PC-9 (cell line): ENCODE data around the gene ZNF655. TPM values are rescaled to one million over a fixed set of nuclear protein-coding genes. Genes with fewer than 3 reads are reported as not detected.

ENCODE experiments used
- BruUV-seq: library from RNA; stranded (reverse); fragments of 400-500 nt; replicated peaks from 2 replicates; lab custom pipeline; 2021; lab: Mats Ljungman, UMichigan
- CTCF ChIA-PET: fragments of 300-600 bp; sonication (Branson Sonifier 250); formaldehyde crosslinking; loops from one replicate; lab custom pipeline; 2022; ENCODE audit warnings: antibody characterized with exemption; lab: Charles Lee
- POLR2A ChIA-PET: fragments of 300-600 bp; sonication (Branson Sonifier 250); formaldehyde crosslinking; loops from one replicate; lab custom pipeline; 2022; ENCODE audit warnings: antibody characterized with exemption; ENCODE audit not compliant: unreplicated experiment; lab: Charles Lee
- DNase-seq, 2 experiments: peaks; one replicate each; pipeline versions ENCODE4 v3.0.0 to v3.0.0-alpha.2; 2015 to 2022; ENCODE audit warnings: mixed read lengths in 1 of 2
- H2AFZ ChIP-seq: fragments of 200-600 bp; sonication (generic); 2 replicates; pipeline ENCODE4 v1.8.1; 2017; ENCODE audit warnings: antibody characterized with exemption
- H3F3A ChIP-seq: fragments of 200-600 bp; sonication (generic); 2 replicates; pipeline ENCODE4 v1.8.1; 2017; ENCODE audit warnings: antibody characterized with exemption, mild to moderate bottlenecking, low read depth; ENCODE audit not compliant: insufficient read depth
- H3K27ac ChIP-seq: fragments of 200-600 bp; sonication (generic); 2 replicates; pipeline ENCODE4 v1.6.1; 2016; ENCODE audit warnings: mixed run types
- H3K27me3 ChIP-seq: fragments of 200-600 bp; sonication (generic); 2 replicates; pipeline ENCODE4 v1.6.1; 2016; ENCODE audit warnings: low read depth, mixed run types; ENCODE audit not compliant: insufficient read depth
- H3K36me3 ChIP-seq: fragments of 200-600 bp; sonication (generic); 2 replicates; pipeline ENCODE4 v1.6.1; 2016; ENCODE audit warnings: low read depth, mixed run types
- H3K4me1 ChIP-seq: fragments of 200-600 bp; sonication (generic); replicated peaks from 2 replicates; pipeline ENCODE4 v1.6.1; 2016; ENCODE audit warnings: mixed run types; ENCODE audit not compliant: insufficient read depth
- H3K4me2 ChIP-seq: fragments of 200-600 bp; sonication (generic); 2 replicates; pipeline ENCODE4 v1.6.1; 2017; ENCODE audit warnings: mixed run types
- H3K4me3 ChIP-seq: fragments of 200-600 bp; sonication (generic); 2 replicates; pipeline ENCODE4 v1.6.1; 2016; ENCODE audit warnings: mixed run types
- H3K79me2 ChIP-seq: fragments of 200-600 bp; sonication (generic); 2 replicates; pipeline ENCODE4 v1.6.1; 2017; ENCODE audit warnings: low read depth, mixed run types
- H3K9me2 ChIP-seq: fragments of 200-600 bp; sonication (generic); 2 replicates; pipeline ENCODE4 v1.8.1; 2017; ENCODE audit warnings: mild to moderate bottlenecking; ENCODE audit not compliant: insufficient read depth
- H3K9me3 ChIP-seq: fragments of 200-600 bp; sonication (generic); 2 replicates; pipeline ENCODE4 v1.8.1; 2016; ENCODE audit warnings: low read depth; ENCODE audit not compliant: insufficient read depth
- H4K20me1 ChIP-seq: fragments of 200-600 bp; sonication (generic); 2 replicates; pipeline ENCODE4 v1.8.1; 2017; ENCODE audit not compliant: insufficient read depth
- EZH2 ChIP-seq: fragments of 200-600 bp; sonication (generic); IDR thresholded peaks from 2 replicates; pipeline ENCODE4 v1.8.0; 2017; ENCODE audit warnings: antibody characterized with exemption, low read depth
- intact Hi-C: fragments of 100-400 bp; cut with micrococcal nuclease; formaldehyde crosslinking; loops from one replicate; pipeline ENCODE4 v1.10.0; 2022; ENCODE audit not compliant: unreplicated experiment
- total RNA-seq: library from RNA; stranded (reverse); gene quantifications from 2 replicates; pipeline ENCODE4 v1.2.3, GENCODE V29; 2021
- TF ChIP-seq, protein P1 (sequence below): fragments of 200-600 bp; sonication (generic); conservative IDR thresholded peaks from 2 replicates; pipeline ENCODE4 v1.6.1; 2017; ENCODE audit warnings: mixed run types, antibody characterized with exemption, mild to moderate bottlenecking, moderate library complexity

The ZNF655 gene
- total RNA-seq, 1 experiment from 2014 or later, result 83.0 TPM

- Histone ChIP-seq H3K4me3 (no peak within 1 kb of the TSS), H4K20me1 (no peaks in the 10 kb centered on the region), H3K4me1 (no peaks in the 10 kb centered on the region), H3K79me2 (no peaks in the 10 kb centered on the region), H3K36me3 (no peaks in the 10 kb centered on the region), H3K27ac (no peak within 1 kb of the TSS), H3F3A (no peaks in the 10 kb centered on the region), H3K4me2 (no peak within 1 kb of the TSS), H2AFZ (no peak within 1 kb of the TSS), H3K9me3 (no peaks in the 10 kb centered on the region), H3K27me3 (0 out of 2 replicates have a peak, but pooled peaks cover 6% of the 10 kb centered on the region), H3K9me2 (no peaks in the 10 kb centered on the region)
- ChIA-PET POLR2A (no interaction called here), CTCF (no interaction called here)
- intact Hi-C loops, result no loop called here
- no peak for TF ChIP-seq EZH2
- TF ChIP-seq, protein P1, sequence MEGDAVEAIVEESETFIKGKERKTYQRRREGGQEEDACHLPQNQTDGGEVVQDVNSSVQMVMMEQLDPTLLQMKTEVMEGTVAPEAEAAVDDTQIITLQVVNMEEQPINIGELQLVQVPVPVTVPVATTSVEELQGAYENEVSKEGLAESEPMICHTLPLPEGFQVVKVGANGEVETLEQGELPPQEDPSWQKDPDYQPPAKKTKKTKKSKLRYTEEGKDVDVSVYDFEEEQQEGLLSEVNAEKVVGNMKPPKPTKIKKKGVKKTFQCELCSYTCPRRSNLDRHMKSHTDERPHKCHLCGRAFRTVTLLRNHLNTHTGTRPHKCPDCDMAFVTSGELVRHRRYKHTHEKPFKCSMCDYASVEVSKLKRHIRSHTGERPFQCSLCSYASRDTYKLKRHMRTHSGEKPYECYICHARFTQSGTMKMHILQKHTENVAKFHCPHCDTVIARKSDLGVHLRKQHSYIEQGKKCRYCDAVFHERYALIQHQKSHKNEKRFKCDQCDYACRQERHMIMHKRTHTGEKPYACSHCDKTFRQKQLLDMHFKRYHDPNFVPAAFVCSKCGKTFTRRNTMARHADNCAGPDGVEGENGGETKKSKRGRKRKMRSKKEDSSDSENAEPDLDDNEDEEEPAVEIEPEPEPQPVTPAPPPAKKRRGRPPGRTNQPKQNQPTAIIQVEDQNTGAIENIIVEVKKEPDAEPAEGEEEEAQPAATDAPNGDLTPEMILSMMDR, result no peak
- no TSS peak for BruUV-seq
- no peak for DNase-seq
These were observed 39.5 kb downstream of the ZNF655 start, which contains the start of gene TMEM225B for GRCh38 chr7:99597762-99598501. TSS of gene TMEM225B (plus strand) at chr7:99598267. CDS start at chr7:99604389, 6,122 bp downstream.

DNA sequence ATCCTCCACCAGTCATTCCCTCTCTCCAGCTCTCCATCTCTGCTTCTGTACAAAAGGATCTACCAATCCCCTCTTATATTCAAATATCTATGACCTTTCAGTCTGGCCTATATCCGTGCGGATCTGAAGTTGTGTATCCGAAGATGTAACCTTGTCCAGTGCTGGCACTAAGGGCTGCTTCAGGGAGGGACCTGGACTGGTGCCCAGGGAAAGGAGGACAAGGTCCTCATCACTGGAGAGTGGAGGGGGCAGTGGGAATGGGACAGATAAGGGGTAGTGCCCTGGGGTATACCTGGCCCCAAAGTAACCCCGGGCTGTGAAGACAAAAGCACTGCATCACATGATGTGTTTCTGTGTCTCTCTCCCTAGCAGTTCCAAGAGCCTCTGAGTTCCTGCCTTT, 41.4 kb downstream of the ZNF655 start:
- Histone ChIP-seq H3K27me3 (no peaks in the 10 kb centered on the region), H3K9me2 (no peaks in the 10 kb centered on the region), H4K20me1 (no peaks in the 10 kb centered on the region), H3K4me1 (no peaks in the 10 kb centered on the region), H2AFZ (no peak overlapping the region), H3K36me3 (no peaks in the 10 kb centered on the region), H3K9me3 (no peaks in the 10 kb centered on the region), H3K79me2 (no peaks in the 10 kb centered on the region), H3K4me2 (no peak overlapping the region), H3K27ac (no peak overlapping the region), H3K4me3 (no peak overlapping the region), H3F3A (no peaks in the 10 kb centered on the region)
- POLR2A ChIA-PET, result no interaction called here
- intact Hi-C loops, result no loop called here
- CTCF ChIA-PET, result no interaction called here
- no peak for DNase-seq
- no TSS peak for BruUV-seq
- TF ChIP-seq, protein P1, result no peak
- TF ChIP-seq EZH2, result no peak

DNA sequence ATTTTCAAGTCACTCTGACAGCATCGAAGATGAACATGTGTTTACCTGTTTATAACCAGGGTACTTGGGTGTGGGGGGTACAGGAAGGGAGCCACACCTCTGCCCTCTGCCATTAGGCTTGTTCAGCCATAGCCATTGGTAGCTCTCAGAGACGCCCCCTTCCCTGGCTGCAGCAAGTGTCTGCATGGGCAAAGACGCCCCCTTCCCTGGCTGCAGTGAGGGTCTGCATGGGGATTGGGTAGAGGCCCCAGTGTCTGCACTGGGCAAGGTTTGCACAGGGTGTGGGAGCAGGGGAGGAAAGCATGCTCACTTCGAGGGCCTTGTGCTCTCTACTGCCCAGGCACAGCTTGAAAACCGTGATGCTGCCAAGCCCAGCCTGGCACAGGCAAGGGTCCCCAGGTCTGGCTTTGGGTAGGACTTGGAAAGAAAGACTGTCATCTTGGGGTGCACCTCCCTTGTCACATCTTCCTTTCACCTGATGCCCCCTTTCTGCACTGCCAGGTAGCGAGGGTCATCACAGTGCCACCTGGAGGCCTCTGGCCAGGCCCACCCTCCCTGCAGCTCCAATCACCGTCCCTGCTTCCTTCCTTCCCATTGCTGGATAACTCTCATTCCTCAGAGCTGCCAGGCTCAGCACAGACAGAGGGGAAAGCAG, 43.3 kb downstream of the ZNF655 start:
- CTCF ChIA-PET, result no interaction called here

More for the DNA sequence above, 43.3 kb downstream of the ZNF655 start:
- H3K79me2 ChIP-seq, result no peaks in the 10 kb centered on the region
- no peaks in the 10 kb centered on the region for H3K9me3 ChIP-seq
- TF ChIP-seq, protein P1, result no peak
- TF ChIP-seq EZH2, result no peak
- H3K36me3 ChIP-seq, result no peaks in the 10 kb centered on the region
- no peak overlapping the region for H3K4me2 ChIP-seq
- no peaks in the 10 kb centered on the region for H3K4me1 ChIP-seq
- no peaks in the 10 kb centered on the region for H3K9me2 ChIP-seq
- H3K4me3 ChIP-seq, result no peak overlapping the region
- no peaks in the 10 kb centered on the region for H3K27me3 ChIP-seq
- H4K20me1 ChIP-seq, result no peaks in the 10 kb centered on the region
- POLR2A ChIA-PET, result interaction anchor here (0.6 to 0.7 kb wide), 2 partner anchors 97 to 318 kb away, joined by 3 read pairs; partner anchors contain the start of gene TRIM4
- no peaks in the 10 kb centered on the region for H3F3A ChIP-seq
- no peak for DNase-seq
- no peak overlapping the region for H3K27ac ChIP-seq
- no peak overlapping the region for H2AFZ ChIP-seq
- intact Hi-C loops, result no loop called here
- no TSS peak for BruUV-seq
